ENCODE measurements around the gene FUT4.
"Not testable (repeated sequence)": the region's sequence is repeated elsewhere in the genome, so short reads cannot be mapped to it uniquely, and the experiment has no call there.

GRCh38 chr11:94506513-94506912 is 37.2 kb upstream of the FUT4 start:
- TF ChIP-seq CTCF (IDR thresholded peaks at IDR 0.05 in 2 of 3, conservative IDR thresholded peaks at IDR 0.05 in 1 of 3; ENCODE audit: borderline replicate concordance in 1 of 3, insufficient read depth in 1 of 3, low read depth in 2 of 3, low read length in 2 of 3); POLR2AphosphoS5 (IDR thresholded peaks at IDR 0.05; ENCODE audit: low read depth, low read length); EGR1 (IDR thresholded peaks at IDR 0.05; ENCODE audit: low read depth); MAX (IDR thresholded peaks at IDR 0.05): not testable (repeated sequence)
- TF ChIP-seq, protein P1, sequence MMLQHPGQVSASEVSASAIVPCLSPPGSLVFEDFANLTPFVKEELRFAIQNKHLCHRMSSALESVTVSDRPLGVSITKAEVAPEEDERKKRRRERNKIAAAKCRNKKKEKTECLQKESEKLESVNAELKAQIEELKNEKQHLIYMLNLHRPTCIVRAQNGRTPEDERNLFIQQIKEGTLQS (IDR thresholded peaks at IDR 0.05), result not testable (repeated sequence)
